Mammary epithelial cell (primary cell): Measurements from ENCODE around the gene ZBTB16.

Source experiments
- CTCF ChIP-seq, 2 donors: IDR thresholded peaks in 1 of 2; conservative IDR thresholded peaks in 1 of 2; 2 replicates each; pipeline ENCODE4 v1.5.1; 2011 to 2012; ENCODE audit warnings: inconsistent platforms in 2 of 2, low read length in 2 of 2, mild to moderate bottlenecking in 2 of 2, control low read depth in 1 of 2, low read depth in 1 of 2; ENCODE audit not compliant: insufficient read depth in 1 of 2; ENCODE audit errors: extremely low read depth in 1 of 2
- EZH2 ChIP-seq: IDR thresholded peaks from 2 replicates; pipeline ENCODE4 v1.6.1; 2012; ENCODE audit warnings: low read length, inconsistent platforms, borderline replicate concordance

GRCh38 chr11:114132417-114132816, 72.9 kb downstream of the ZBTB16 start:
- TF ChIP-seq CTCF (conservative IDR thresholded peaks at IDR 0.05 in 1 of 2, IDR thresholded peaks at IDR 0.05 in 1 of 2; ENCODE audit: extremely low read depth in 1 of 2, insufficient read depth in 1 of 2, low read depth in 1 of 2, low read length in 2 of 2): no peak
- no peak for TF ChIP-seq EZH2
